Smooth muscle cell (in vitro differentiated cells): ENCODE measurements around the gene POLR2J. TPM values are rescaled to one million over a fixed set of nuclear protein-coding genes. Genes with fewer than 3 reads are reported as not detected.

ENCODE experiments used
- DNase-seq: peaks from one replicate; lab custom pipeline; 2025; ENCODE audit not compliant: unreplicated experiment; lab: John Stamatoyannopoulos, UW
- H2AFZ ChIP-seq: fragments of 200-600 bp; sonication (generic); 2 replicates; pipeline ENCODE4 v1.6.0; 2016; ENCODE audit warnings: antibody characterized with exemption, low read depth, mild to moderate bottlenecking
- H3F3A ChIP-seq: fragments of 200-600 bp; sonication (generic); 2 replicates; pipeline ENCODE4 v1.6.0; 2017; ENCODE audit warnings: antibody characterized with exemption, low read depth
- H3K27ac ChIP-seq: fragments of 200-600 bp; sonication (generic); 2 replicates; pipeline ENCODE4 v1.5.1; 2016; ENCODE audit warnings: low read depth, mild to moderate bottlenecking
- H3K27me3 ChIP-seq: fragments of 200-600 bp; sonication (generic); 2 replicates; pipeline ENCODE4 v1.6.1; 2016; ENCODE audit warnings: low read depth, mild to moderate bottlenecking
- H3K36me3 ChIP-seq: fragments of 200-600 bp; sonication (generic); 2 replicates; pipeline ENCODE4 v1.5.1; 2016; ENCODE audit warnings: low read depth
- H3K4me1 ChIP-seq: fragments of 200-600 bp; sonication (generic); 2 replicates; pipeline ENCODE4 v1.5.1; 2016; ENCODE audit warnings: low read depth
- H3K4me2 ChIP-seq: fragments of 200-600 bp; sonication (generic); 2 replicates; pipeline ENCODE4 v1.6.0; 2016; ENCODE audit warnings: mild to moderate bottlenecking
- H3K4me3 ChIP-seq: fragments of 200-600 bp; sonication (generic); 2 replicates; pipeline ENCODE4 v1.5.1; 2016; ENCODE audit warnings: mild to moderate bottlenecking
- H3K79me2 ChIP-seq: fragments of 200-600 bp; sonication (generic); 2 replicates; pipeline ENCODE4 v1.6.0; 2016; ENCODE audit warnings: low read depth, mild to moderate bottlenecking
- H3K9ac ChIP-seq: fragments of 200-600 bp; sonication (generic); 2 replicates; pipeline ENCODE4 v1.6.0; 2016; ENCODE audit warnings: low read depth
- H3K9me3 ChIP-seq: fragments of 200-600 bp; sonication (generic); replicated peaks from 2 replicates; pipeline ENCODE4 v1.5.1; 2016; ENCODE audit warnings: low read depth
- H4K20me1 ChIP-seq: fragments of 200-600 bp; sonication (generic); 2 replicates; pipeline ENCODE4 v1.6.0; 2016; ENCODE audit warnings: low read depth
- WGBS: methylation state at CpG from one replicate; pipeline ENCODE4 v1.1.7; 2016; ENCODE audit warnings: low lambda C conversion rate; 5-methylcytosine and 5-hydroxymethylcytosine counted together
- polyA plus RNA-seq: library from polyadenylated mRNA; unstranded; fragments of >200 nt; fragmentation: Nextera tagmentation; extraction: Ambion mirVana; gene quantifications from 2 replicates; pipeline ENCODE4 v1.2.1, GENCODE V29; 2016
- total RNA-seq: library from RNA; depleted of rRNA; stranded (reverse); fragments of >200 nt; gene quantifications from 2 replicates; pipeline ENCODE4 v1.2.3, GENCODE V29; 2014
- TF ChIP-seq, protein P1 (sequence below): fragments of 200-600 bp; sonication (generic); IDR thresholded peaks from 2 replicates; pipeline ENCODE4 v1.5.1; 2017; ENCODE audit warnings: borderline replicate concordance, mild to moderate bottlenecking, antibody characterized with exemption; ENCODE audit not compliant: insufficient read depth, poor library complexity, severe bottlenecking

POLR2J gene
- total and polyA plus RNA-seq, 2 experiments from 2014 or later: 13.1 to 92.2 TPM

DNA sequence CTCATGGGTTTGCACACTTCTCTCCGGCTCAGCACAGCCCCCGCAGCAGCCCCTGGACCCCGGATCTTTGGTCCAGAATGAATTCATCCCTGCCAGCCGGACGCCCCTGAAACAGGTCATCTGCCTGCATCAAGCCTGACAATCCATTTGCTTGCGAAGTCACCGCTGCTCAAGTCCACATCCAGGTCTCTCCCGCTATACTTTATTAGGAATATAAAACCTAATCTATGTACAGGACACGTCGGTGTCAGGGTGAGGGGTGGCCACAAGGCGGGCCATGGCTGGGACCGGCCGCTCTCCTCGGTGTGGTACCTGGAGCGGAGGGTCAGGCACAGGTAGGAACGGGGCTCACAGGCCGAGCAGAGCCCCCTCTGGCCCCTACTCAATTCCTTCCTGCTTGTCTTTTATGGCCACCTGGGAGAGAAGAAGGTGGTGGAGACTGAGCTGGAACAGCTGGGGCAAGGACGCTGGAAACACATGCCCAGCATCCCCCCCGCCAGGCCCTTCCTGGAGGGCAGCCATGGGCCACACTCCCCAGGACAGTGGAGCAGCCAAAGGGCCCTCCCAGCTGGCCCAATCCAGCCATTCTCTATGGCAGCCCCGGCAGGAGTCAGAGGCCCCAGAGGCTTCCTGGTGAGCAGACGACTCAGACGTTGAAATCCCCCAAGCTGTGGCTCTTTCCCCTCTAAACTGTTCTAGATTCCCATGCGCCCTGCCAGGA, 5.3 kb downstream of the POLR2J start:
- Histone ChIP-seq H3K4me1 (no peaks in the 10 kb centered on the region), H3F3A (no peaks in the 10 kb centered on the region), H3K4me2 (no peak overlapping the region), H3K9ac (no peak overlapping the region), H3K36me3 (no peaks in the 10 kb centered on the region), H3K9me3 (no peaks in the 10 kb centered on the region), H3K27ac (no peak overlapping the region), H2AFZ (no peak overlapping the region), H3K27me3 (no peaks in the 10 kb centered on the region), H3K79me2 (no peaks in the 10 kb centered on the region), H3K4me3 (no peak overlapping the region), H4K20me1 (peaks cover 4% of the 10 kb centered on the region)
- TF ChIP-seq, protein P1, sequence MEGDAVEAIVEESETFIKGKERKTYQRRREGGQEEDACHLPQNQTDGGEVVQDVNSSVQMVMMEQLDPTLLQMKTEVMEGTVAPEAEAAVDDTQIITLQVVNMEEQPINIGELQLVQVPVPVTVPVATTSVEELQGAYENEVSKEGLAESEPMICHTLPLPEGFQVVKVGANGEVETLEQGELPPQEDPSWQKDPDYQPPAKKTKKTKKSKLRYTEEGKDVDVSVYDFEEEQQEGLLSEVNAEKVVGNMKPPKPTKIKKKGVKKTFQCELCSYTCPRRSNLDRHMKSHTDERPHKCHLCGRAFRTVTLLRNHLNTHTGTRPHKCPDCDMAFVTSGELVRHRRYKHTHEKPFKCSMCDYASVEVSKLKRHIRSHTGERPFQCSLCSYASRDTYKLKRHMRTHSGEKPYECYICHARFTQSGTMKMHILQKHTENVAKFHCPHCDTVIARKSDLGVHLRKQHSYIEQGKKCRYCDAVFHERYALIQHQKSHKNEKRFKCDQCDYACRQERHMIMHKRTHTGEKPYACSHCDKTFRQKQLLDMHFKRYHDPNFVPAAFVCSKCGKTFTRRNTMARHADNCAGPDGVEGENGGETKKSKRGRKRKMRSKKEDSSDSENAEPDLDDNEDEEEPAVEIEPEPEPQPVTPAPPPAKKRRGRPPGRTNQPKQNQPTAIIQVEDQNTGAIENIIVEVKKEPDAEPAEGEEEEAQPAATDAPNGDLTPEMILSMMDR: no peak
- no peak for DNase-seq
- WGBS: 93% methylated on average over 23 of the region's 23 CpGs

DNA sequence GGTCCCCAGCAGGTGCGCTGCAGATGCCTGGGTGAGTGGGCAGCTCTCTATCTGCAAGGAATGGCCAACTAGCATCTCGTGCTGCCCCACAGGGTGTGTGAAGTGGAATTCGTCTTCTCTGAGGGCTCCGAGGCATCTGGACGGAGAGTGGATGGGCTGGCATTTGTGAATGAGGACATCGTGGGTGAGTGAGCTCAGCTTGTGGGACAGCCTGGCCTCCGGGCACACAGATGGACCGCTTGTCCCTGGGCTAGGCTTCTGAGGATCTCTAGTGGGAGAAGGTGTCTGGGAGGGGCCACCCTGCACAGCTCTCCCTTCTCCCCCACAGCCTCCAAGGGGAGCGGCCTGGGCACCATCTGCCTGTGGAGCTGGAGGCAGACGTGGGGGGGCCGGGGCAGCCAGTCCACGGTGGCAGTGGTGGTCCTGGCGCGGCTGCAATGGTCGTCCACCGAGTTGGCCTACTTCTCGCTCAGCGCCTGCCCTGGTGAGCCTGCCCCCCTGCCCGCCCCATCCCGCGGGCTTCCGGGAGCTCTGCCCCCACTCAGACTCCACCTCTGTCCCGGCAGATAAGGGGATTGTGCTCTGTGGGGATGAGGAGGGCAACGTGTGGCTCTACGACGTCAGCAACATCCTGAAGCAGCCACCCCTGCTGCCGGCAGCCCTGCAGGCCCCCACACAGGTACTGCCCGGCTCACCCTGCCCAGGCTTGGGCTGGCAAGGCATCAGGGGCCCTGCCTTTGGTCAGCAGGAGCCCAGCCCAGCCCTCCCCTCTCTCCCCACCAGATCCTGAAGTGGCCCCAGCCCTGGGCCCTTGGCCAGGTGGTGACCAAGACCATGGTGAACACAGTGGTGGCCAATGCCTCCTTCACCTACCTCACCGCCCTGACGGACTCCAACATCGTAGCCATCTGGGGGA, 6.3 kb downstream of the POLR2J start:
- Histone ChIP-seq H3K4me2 (no peak overlapping the region), H3F3A (no peaks in the 10 kb centered on the region), H3K36me3 (no peaks in the 10 kb centered on the region), H3K9ac (no peak overlapping the region), H3K79me2 (no peaks in the 10 kb centered on the region), H3K27ac (no peak overlapping the region), H3K4me3 (no peak overlapping the region), H3K9me3 (no peaks in the 10 kb centered on the region), H2AFZ (no peak overlapping the region), H4K20me1 (peaks cover 4% of the 10 kb centered on the region), H3K27me3 (no peaks in the 10 kb centered on the region), H3K4me1 (no peaks in the 10 kb centered on the region)
- TF ChIP-seq, protein P1: no peak
- WGBS: 88% methylated on average over 31 of the region's 31 CpGs
- DNase-seq: no peak

DNA sequence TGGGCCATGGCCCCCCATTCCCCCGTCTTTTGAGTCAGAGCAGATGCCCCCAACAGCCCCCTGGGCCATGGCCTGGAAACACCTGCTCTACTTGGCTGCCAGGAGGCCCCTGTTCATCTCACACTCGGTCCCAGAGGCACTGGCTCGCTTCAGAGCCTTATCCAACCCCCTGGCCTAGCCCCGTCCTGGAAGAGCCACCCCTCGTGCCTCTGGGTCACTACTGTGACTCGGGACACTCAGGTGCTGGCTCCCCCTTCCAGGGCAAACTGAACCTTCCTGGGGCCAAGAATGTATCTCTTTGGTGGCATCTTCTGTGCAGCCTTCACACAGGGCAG, 7.0 kb downstream of the POLR2J start:
- Histone ChIP-seq H3K4me3 (no peak overlapping the region), H3K4me1 (no peaks in the 10 kb centered on the region), H2AFZ (no peak overlapping the region), H3K4me2 (no peak overlapping the region), H4K20me1 (peaks cover 4% of the 10 kb centered on the region), H3K79me2 (no peaks in the 10 kb centered on the region), H3K9me3 (no peaks in the 10 kb centered on the region), H3K36me3 (no peaks in the 10 kb centered on the region), H3F3A (no peaks in the 10 kb centered on the region), H3K27me3 (no peaks in the 10 kb centered on the region), H3K9ac (no peak overlapping the region), H3K27ac (no peak overlapping the region)
- TF ChIP-seq, protein P1: no peak
- no peak for DNase-seq
- 92% methylated on average over 5 of the region's 6 CpGs for WGBS
